ENCODE data around the gene OR1K1. TPM values are rescaled to one million over a fixed set of nuclear protein-coding genes. Genes with fewer than 3 reads are reported as not detected.

Gene OR1K1
- polyA plus RNA-seq, 1 donor (not counting 4 experiments of a cell fraction or from before 2014, with no cell fraction given) = not detected

DNA sequence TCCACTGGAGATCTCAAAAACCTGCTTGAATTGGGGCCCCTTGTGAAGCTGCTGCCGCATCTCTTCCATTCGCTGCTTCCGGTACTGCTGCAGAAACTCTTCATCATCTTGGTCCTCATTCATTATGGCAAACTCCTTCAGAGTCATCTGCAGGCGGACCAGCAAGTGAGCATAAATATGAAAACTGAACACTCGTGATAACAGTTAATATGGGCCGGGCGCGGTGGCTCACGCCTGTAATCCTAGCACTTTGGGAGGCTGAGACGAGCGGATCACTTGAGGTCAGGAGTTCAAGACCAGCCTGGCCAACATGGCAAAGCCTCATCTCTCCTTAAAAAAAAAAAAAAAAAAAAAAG is 20.5 kb downstream of the OR1K1 start:
- dilution Hi-C loops (cut with MboI; ENCODE audit: extremely low pct_ligation_motif_present, low sequenced_read_pairs) = loop anchor here (25.0 kb wide), 1 partner anchor 358 kb away; no protein-coding TSS in a partner anchor

DNA sequence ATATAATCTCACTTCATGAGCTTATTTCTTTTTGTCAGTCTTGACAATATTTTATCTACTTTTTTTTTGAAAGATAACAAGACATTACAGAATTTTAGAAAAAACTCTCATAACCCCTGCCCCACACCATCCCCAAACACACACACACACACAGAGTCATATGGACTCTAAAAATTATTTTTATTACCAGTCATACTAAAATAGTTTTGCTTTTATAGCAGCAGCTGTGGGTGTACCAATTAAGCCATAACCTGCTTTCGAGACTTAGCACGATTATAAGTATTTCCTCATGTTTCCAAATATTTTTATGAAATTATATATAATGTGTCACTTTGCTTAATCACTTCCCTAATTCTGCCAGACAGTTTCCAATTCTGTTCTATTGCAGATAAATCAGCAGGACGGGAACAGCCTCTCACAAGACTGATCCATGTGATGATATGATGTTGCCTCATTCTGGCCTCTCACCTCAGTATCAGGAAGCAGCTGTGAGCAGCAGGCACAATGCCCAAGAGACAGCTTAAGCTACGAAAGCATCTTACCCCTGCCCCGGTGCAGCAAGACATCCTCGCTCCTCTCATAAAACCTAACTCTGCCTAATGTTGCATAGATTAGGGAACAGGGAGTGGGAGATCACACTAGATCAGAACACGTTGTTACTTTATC is 21.5 kb downstream of the OR1K1 start:
- H3K27me3 ChIP-seq (ENCODE audit: control insufficient read depth, extremely low read depth, insufficient read depth, low read length) = no peaks in the 10 kb centered on the region
- no peak overlapping the region for H3K4me3 ChIP-seq (ENCODE audit: control insufficient read depth in 2 of 3, extremely low read depth in 1 of 3, insufficient read depth in 2 of 3, low read depth in 1 of 3, low read length in 3 of 3)
- no peaks in the 10 kb centered on the region for H3K9me3 ChIP-seq (ENCODE audit: control insufficient read depth, low read depth, low read length)
- H3K27ac ChIP-seq (ENCODE audit: control insufficient read depth, insufficient read depth, low read length) = no peak overlapping the region
- TF ChIP-seq, protein P1, sequence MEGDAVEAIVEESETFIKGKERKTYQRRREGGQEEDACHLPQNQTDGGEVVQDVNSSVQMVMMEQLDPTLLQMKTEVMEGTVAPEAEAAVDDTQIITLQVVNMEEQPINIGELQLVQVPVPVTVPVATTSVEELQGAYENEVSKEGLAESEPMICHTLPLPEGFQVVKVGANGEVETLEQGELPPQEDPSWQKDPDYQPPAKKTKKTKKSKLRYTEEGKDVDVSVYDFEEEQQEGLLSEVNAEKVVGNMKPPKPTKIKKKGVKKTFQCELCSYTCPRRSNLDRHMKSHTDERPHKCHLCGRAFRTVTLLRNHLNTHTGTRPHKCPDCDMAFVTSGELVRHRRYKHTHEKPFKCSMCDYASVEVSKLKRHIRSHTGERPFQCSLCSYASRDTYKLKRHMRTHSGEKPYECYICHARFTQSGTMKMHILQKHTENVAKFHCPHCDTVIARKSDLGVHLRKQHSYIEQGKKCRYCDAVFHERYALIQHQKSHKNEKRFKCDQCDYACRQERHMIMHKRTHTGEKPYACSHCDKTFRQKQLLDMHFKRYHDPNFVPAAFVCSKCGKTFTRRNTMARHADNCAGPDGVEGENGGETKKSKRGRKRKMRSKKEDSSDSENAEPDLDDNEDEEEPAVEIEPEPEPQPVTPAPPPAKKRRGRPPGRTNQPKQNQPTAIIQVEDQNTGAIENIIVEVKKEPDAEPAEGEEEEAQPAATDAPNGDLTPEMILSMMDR (optimal IDR thresholded peaks at IDR 0.05 in 1 of 3, IDR thresholded peaks at IDR 0.05 in 1 of 3, conservative IDR thresholded peaks at IDR 0.05 in 1 of 3; ENCODE audit: extremely low read depth in 1 of 3, insufficient read depth in 2 of 3, low read length in 3 of 3) = no peak
- no peak for TF ChIP-seq EZH2 (IDR thresholded peaks at IDR 0.05; ENCODE audit: low read length)
- H2AFZ ChIP-seq (ENCODE audit: control insufficient read depth, low read length) = no peak overlapping the region
- H3K36me3 ChIP-seq (ENCODE audit: control insufficient read depth in 2 of 2, extremely low read depth in 1 of 2, insufficient read depth in 2 of 2, low read length in 2 of 2) = peaks cover 10 to 24% of the 10 kb centered on the region in 2 experiments
- DNase-seq (ENCODE audit: low read depth, low spot score) (no peak), FAIRE-seq (no peak)
- no peak overlapping the region for H3K9ac ChIP-seq (ENCODE audit: control insufficient read depth, extremely low read depth, insufficient read depth, low read length)
- H3K9me1 ChIP-seq (ENCODE audit: control insufficient read depth, extremely low read depth, insufficient read depth, low read length) = no peaks in the 10 kb centered on the region
- no peaks in the 10 kb centered on the region for H3K4me1 ChIP-seq (ENCODE audit: control insufficient read depth, extremely low read depth, insufficient read depth, low read length)
- H3K4me2 ChIP-seq (ENCODE audit: control insufficient read depth, extremely low read depth, insufficient read depth, low read depth, low read length) = no peak overlapping the region
- H3K79me2 ChIP-seq (ENCODE audit: control insufficient read depth, insufficient read depth, low read length) = peaks cover 8% of the 10 kb centered on the region
- dilution Hi-C loops (cut with MboI; ENCODE audit: extremely low pct_ligation_motif_present, low sequenced_read_pairs) = loop anchor here (25.0 kb wide), 1 partner anchor 359 kb away; no protein-coding TSS in a partner anchor
- H4K20me1 ChIP-seq (ENCODE audit: control insufficient read depth, extremely low read depth, insufficient read depth, low read length) = no peaks in the 10 kb centered on the region

More for the DNA sequence above, 20.5 kb downstream of the OR1K1 start:
- no peaks in the 10 kb centered on the region for H3K4me1 ChIP-seq (ENCODE audit: control insufficient read depth, extremely low read depth, insufficient read depth, low read length)
- no peak for DNase-seq (ENCODE audit: low read depth, low spot score)
- no peak overlapping the region for H3K4me2 ChIP-seq (ENCODE audit: control insufficient read depth, extremely low read depth, insufficient read depth, low read depth, low read length)
- no peak overlapping the region for H3K4me3 ChIP-seq (ENCODE audit: control insufficient read depth in 2 of 3, extremely low read depth in 1 of 3, insufficient read depth in 2 of 3, low read depth in 1 of 3, low read length in 3 of 3)
- no peaks in the 10 kb centered on the region for H3K27me3 ChIP-seq (ENCODE audit: control insufficient read depth, extremely low read depth, insufficient read depth, low read length)
- no peak overlapping the region for H3K9ac ChIP-seq (ENCODE audit: control insufficient read depth, extremely low read depth, insufficient read depth, low read length)
- FAIRE-seq = no peak
- H3K9me3 ChIP-seq (ENCODE audit: control insufficient read depth, low read depth, low read length) = no peaks in the 10 kb centered on the region
- H3K79me2 ChIP-seq (ENCODE audit: control insufficient read depth, insufficient read depth, low read length) = peaks cover 3% of the 10 kb centered on the region
- H3K9me1 ChIP-seq (ENCODE audit: control insufficient read depth, extremely low read depth, insufficient read depth, low read length) = no peaks in the 10 kb centered on the region
- no peak for TF ChIP-seq EZH2 (IDR thresholded peaks at IDR 0.05; ENCODE audit: low read length)
- TF ChIP-seq, protein P1 (optimal IDR thresholded peaks at IDR 0.05 in 1 of 3, IDR thresholded peaks at IDR 0.05 in 1 of 3, conservative IDR thresholded peaks at IDR 0.05 in 1 of 3; ENCODE audit: extremely low read depth in 1 of 3, insufficient read depth in 2 of 3, low read length in 3 of 3) = no peak
- H2AFZ ChIP-seq (ENCODE audit: control insufficient read depth, low read length) = no peak overlapping the region
- H3K27ac ChIP-seq (ENCODE audit: control insufficient read depth, insufficient read depth, low read length) = no peak overlapping the region
- H4K20me1 ChIP-seq (ENCODE audit: control insufficient read depth, extremely low read depth, insufficient read depth, low read length) = no peaks in the 10 kb centered on the region
- H3K36me3 ChIP-seq (ENCODE audit: control insufficient read depth in 2 of 2, extremely low read depth in 1 of 2, insufficient read depth in 2 of 2, low read length in 2 of 2) = peaks cover 6 to 21% of the 10 kb centered on the region in 2 experiments

Data from keratinocyte (primary cell).